ENCODE results near the gene SLC35B2.

The SLC35B2 gene

GRCh38 chr6:44285552-44286284, 28.4 kb upstream of the SLC35B2 start:
- no peak for DNase-seq

- DNase-seq, result no peak
These were observed 27.5 kb upstream of the SLC35B2 start for GRCh38 chr6:44284867-44285266.

DNA sequence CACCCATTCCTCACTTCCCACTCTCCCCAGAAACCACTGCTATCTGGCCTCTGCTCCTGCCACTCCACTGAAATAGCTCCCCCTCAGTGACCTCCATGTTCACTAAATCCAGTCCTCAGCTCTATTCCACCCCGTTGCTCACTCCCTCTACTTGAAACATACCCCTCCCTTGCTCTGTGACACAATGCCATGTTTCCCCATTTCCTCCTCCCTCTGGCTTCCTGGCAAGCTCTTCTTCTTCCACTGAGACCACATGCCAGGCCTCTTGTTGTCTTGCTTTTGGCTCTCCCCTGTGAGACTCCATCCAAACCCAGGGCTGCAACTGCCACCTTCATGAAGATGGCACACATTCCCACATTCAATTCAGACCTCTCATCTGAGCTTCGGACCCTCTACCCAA, 26.8 kb upstream of the SLC35B2 start:
- DNase-seq, result no peak

DNA sequence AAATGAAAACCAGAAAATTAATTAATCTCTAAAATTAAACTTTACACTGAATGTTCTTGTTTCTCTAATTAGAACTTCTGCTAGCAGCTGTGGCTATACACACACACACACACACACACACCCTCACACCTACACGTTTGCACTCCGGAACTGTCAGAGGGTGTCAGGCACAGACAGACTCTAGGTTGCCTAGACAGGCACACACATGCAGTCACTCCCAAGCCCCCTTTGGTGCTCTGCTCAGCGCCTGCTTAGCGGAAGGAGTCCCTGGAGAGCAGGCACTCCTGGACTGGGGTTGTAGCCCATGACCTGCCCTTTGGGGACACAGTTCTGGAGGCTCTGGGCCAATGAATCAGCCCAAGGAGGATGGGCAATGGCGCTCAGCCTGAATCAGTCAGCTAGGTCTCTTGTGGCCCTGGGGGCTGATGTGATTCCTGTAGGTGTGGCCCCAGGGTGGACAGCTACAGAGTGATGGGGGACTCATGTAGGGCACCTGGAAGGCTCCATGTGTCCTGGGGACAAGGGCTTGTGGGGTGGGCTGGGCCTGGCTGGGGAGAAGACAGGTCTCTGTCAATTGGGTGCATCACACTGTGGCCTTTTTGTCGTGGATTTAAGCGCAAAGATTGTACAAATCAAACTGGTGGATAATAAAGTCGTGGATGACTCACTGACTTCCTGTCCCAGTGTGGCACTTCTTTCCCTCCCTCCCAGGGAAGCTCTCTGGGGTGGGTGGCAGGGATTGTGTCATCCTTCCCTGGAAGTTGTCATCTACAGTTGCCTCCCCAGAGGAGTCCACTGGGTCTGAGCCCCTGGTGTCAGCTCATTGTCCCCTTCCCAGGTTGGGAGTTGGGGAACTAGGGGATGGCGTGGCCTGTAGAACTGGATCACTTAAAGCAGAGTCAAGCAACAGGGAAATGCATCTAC, 21.7 kb upstream of the SLC35B2 start:
- DNase-seq, result no peak

GRCh38 chr6:44278315-44278714, 21.0 kb upstream of the SLC35B2 start:
- no peak for DNase-seq

- no peak for DNase-seq
These were observed 20.4 kb upstream of the SLC35B2 start for GRCh38 chr6:44277763-44278162.

DNA sequence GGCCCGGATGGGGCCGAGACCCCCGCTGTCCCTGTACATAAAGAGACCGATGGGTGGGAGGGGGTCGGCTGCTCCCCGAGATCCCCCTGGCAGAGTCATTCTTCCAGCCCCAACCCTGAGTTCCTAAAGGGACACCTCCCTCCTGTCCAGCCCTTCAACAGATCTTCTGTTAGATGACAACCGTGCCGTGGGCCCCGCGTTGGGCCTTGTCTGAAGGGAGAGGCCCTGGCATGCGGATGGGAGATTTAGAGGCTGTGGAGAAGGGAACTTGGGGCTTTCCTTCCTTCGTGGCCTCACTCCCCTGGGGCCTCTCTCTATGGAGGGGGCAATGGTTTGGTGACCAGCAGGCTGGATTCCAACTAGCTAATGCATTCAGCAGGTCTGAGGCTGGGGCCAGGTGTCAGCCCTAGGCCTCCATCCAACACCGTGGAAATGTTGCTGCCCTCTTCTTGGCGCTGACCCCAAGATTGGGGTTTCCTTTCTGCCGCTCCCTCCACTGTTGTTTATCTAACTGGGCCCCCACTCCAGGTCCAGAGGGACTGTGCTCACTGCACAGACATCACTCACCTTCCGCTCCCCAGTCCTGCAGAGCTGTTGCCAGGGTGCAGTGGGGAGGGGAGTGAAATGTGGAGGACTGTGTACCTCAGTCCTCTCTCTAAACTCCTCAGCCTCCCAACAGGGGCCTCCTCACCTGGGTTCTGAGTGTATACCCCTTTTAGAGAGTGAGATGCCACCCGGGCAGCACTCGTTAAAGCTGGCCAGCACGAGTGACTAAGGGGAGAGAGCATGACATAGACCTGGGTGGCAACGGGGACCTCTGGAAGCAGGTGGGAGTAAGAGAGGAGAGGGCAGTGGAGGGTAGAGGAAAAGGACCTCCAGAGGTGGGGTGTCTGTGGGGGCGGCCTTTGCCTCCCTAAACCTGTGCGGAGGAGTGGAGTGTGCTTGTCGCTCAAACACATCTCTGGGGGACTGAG, 19.6 kb upstream of the SLC35B2 start:
- no peak for DNase-seq

DNA sequence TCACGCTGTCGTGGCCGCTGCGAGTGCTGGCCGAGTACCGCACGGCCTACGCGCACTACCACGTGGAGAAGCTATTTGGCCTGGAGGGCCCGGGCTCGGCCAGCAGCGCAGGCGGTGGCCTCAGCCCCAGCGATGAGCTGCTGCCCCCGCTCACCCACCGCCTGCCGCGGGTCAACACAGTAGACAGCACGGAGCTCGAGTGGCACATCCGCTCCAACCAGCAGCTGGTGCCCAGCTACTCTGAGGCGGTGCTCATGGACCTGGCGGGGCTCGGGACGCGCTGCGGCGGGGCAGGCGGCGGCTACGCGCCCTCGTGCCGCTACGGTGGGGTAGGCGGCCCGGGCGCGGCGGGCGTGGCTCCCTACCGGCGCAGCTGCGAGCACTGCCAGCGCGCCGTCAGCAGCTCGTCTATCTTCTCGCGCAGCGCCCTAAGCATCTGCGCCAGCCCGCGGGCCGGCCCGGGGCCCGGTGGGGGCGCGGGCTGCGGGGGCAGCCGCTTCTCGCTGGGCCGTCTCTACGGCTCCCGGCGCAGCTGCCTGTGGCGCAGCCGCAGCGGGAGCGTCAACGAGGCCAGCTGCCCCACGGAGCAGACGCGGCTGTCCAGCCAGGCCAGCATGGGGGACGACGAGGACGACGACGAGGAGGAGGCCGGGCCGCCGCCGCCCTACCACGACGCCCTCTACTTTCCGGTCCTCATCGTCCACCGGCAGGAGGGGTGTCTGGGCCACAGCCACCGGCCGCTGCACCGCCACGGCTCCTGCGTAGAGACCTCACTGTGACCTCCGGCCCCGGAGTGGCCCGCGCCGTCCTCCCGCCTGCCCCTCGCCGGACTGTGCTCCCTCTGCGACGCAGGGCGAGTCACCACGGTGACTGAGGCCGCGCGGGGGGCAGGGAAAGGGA, 18.7 kb upstream of the SLC35B2 start:
- peak in 1 of 2 experiments; percentile 79 for DNase-seq

DNA sequence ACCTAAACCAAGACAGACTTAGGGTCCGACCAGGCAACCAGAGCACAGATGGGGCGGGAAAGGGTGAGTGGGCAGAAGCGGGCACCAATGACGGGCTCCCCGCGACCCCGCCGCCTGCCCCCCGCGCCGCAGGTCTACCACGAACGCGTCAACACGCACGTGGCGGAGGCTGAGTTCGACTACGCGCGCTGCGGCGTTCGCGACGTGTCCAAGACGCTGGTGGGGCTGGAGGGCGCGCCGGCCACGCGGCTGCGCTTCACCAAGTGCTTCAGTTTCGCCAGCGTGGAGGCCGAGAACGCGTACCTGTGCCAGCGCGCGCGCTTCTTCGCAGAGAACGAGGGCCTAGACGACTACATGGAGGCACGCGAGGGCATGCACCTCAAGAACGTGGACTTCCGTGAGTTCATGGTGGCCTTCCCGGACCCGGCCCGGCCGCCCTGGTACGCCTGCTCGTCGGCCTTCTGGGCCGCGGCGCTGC, 18.0 kb upstream of the SLC35B2 start:
- no peak for DNase-seq

DNA sequence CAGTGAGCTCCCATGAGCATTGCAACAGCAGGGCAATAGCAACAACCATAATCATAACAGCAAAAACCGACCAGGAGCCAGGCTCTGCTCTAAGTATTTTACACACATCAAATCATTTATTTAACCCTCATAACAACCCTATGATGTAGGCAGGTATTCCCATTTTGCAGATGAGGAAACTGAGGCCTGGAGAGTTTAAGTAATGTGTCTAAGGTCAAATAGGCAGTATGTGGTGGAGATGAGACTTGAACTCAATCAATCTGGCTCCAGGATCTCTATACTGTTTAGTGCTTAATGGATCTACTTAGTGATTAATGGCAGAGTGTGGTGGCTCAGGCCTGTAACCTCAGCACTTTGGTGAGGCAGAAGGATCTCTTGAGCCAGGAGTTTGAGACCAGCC, 16.3 kb upstream of the SLC35B2 start:
- no peak for DNase-seq

DNA sequence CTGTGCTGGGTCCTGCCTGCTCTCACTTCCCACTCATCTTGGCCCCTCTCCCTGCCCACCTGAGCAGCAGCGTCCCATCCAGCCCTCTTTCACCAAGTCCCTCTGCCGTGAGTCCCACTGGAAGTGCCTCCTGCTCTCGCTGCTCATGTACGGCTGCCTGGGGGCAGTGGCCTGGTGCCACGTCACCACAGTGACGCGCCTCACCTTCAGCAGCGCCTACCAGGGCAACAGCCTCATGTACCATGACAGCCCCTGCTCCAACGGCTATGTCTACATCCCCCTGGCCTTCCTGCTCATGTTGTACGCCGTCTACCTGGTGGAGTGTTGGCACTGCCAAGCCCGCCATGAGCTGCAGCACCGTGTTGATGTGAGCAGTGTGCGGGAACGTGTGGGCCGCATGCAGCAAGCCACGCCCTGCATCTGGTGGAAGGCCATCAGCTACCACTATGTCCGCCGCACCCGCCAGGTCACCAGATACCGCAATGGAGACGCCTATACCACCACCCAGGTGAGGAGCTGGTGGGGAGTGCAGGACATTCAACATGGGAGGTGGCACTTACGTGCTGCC, 15.8 kb upstream of the SLC35B2 start:
- DNase-seq, result no peak

DNA sequence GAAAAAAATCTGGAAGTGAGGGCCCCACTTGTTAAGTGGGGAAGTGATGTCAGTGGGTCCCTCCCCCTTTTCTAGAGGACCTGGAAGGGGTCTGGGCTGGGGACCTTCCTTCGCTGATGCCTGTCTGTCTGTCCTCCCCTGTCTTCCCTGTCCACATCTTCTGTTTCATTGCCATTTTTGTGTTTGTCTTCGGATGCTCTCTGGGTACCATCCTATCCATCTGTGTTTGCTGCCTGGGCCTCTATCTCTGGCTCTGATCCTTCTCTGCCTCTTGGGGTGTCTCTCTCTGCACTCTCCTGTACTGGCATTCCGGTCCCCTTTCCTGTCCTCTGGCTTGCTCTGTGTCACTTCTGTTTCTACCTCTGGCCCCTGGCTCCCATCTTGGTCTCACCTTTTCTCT, 15.2 kb upstream of the SLC35B2 start:
- no peak for DNase-seq

GRCh38 chr6:44271914-44272313, 14.6 kb upstream of the SLC35B2 start:
- DNase-seq, result no peak

- no peak for DNase-seq
These were observed 14.0 kb upstream of the SLC35B2 start for GRCh38 chr6:44271406-44271723.

- peak in 1 of 2 experiments; percentile 71 for DNase-seq
These were observed 13.4 kb upstream of the SLC35B2 start for GRCh38 chr6:44270526-44271405.

DNA sequence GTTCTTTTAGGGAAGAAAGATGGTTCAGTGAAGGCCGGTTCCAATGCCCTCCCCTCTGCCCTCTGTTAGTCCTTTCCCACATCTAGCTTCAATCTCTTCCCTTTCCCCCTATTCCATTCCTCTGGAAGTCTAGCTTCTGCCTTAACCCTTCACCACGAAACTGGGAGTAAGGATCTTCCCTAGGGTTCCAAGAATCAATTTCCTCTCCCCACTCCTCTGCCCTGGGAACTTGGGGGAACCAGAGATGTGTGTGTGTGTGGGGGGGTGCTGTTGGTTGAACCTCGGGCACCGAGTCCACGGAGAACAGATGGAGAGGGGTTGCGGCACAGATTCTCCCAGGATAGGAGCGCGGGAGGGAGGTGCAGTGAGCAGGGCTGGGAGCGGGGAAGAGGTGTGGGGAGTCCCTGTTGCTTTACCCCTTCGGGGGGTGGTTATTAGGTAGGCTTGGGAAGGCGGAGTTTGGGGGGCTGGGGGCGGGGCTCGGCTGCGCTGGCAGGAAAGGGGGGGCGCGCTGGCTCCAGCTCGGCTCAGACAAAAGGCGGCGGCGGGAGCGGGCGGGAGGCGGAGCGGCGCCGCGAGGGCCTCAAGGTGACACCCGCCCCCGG, 12.7 kb upstream of the SLC35B2 start, which contains the start of gene TMEM151B:
Gene TMEM151B, plus strand, starts transcription at position 530 of the 605 bp plus-strand sequence. CDS start 293 bp downstream, outside the sequence.
- DNase-seq, result peak in 1 of 2 experiments; percentile 40

- DNase-seq, result no peak
These were observed 12.0 kb upstream of the SLC35B2 start for GRCh38 chr6:44269178-44269920.

- DNase-seq, result peak; percentile 45 to 79
These were observed 10.8 kb upstream of the SLC35B2 start for GRCh38 chr6:44268095-44268628.

- DNase-seq, result no peak
These were observed 9.9 kb upstream of the SLC35B2 start for GRCh38 chr6:44267252-44267651.
